Measurements from ENCODE around the gene PRKAR2A. TPM values are rescaled to one million over a fixed set of nuclear protein-coding genes. Genes with fewer than 3 reads are reported as not detected.

The PRKAR2A gene
- total RNA-seq, 3 donors from 2014 or later (not counting 1 experiment from before 2014, with no cell fraction given) = 40.5 to 43.5 (median 42.7) TPM

DNA sequence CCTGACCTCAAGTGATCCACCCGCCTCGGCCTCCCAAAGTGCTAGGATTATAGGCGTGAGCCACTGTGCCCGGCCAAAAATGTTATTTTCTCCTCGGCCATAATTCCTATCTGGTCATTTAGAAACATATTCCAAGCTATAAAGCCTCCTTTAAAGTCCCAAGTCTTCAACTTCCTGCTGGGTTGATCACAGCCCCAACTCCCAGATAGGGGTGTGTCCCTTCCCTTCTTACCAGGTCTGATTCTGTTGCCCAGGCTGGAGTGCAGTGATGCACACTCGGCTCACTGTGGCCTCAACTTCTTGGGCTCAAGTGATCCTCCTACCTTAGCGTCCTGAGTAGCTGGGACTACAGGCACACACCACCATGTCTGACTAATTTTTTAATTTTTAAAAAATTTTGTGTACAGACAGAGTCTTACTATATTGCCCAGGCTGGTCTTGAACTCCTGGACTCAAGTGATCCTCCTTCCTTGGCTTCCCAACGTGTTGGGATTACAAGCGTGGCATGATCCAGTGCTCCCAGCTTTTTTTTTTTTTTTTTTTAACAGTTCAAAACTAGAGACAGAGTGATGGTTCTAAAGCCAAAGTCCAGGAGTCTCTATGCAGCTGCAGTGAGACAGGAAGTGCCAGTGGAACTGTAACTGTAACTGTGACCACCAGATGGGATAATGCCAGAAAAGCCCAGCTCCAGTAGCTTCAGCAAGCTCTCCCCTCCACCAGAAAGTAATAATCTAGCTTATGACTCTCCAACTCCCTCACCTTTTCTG lies 8.2 kb upstream of the PRKAR2A start:
- DNase-seq = no peak
- H3K36me3 Mint-ChIP-seq = no peaks in the 10 kb centered on the region
- WGBS (ENCODE audit: insufficient coverage) = 96% methylated on average over 9 of the region's 9 CpGs
- Histone ChIP-seq H3K27ac (ENCODE audit: low read length) (no peak overlapping the region), H3K9me3 (ENCODE audit: control insufficient read depth, insufficient read depth, low read length) (no peaks in the 10 kb centered on the region), H3K4me1 (ENCODE audit: control insufficient read depth, insufficient read depth, low read length) (no peaks in the 10 kb centered on the region), H3K36me3 (ENCODE audit: control insufficient read depth, insufficient read depth, low read length) (peaks cover 31% of the 10 kb centered on the region), H3K4me3 (ENCODE audit: low read length) (no peak overlapping the region), H3K27me3 (ENCODE audit: control insufficient read depth, insufficient read depth, low read length) (no peaks in the 10 kb centered on the region)
- H3K4me3 Mint-ChIP-seq = no peak overlapping the region
- H3K27me3 Mint-ChIP-seq (ENCODE audit: low read depth in 2 of 2) = no peaks in the 10 kb centered on the region
- H3K9me3 Mint-ChIP-seq = no peaks in the 10 kb centered on the region
- no peak for ATAC-seq
- intact Hi-C loops (cut with micrococcal nuclease) = no loop called here
- H3K27ac Mint-ChIP-seq = peak overlapping the region; percentile 45 to 65
- H3K4me1 Mint-ChIP-seq = peaks cover 6 to 12% of the 10 kb centered on the region in 2 donors
- TF ChIP-seq, protein P1, sequence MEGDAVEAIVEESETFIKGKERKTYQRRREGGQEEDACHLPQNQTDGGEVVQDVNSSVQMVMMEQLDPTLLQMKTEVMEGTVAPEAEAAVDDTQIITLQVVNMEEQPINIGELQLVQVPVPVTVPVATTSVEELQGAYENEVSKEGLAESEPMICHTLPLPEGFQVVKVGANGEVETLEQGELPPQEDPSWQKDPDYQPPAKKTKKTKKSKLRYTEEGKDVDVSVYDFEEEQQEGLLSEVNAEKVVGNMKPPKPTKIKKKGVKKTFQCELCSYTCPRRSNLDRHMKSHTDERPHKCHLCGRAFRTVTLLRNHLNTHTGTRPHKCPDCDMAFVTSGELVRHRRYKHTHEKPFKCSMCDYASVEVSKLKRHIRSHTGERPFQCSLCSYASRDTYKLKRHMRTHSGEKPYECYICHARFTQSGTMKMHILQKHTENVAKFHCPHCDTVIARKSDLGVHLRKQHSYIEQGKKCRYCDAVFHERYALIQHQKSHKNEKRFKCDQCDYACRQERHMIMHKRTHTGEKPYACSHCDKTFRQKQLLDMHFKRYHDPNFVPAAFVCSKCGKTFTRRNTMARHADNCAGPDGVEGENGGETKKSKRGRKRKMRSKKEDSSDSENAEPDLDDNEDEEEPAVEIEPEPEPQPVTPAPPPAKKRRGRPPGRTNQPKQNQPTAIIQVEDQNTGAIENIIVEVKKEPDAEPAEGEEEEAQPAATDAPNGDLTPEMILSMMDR (IDR thresholded peaks at IDR 0.05) = no peak

DNA sequence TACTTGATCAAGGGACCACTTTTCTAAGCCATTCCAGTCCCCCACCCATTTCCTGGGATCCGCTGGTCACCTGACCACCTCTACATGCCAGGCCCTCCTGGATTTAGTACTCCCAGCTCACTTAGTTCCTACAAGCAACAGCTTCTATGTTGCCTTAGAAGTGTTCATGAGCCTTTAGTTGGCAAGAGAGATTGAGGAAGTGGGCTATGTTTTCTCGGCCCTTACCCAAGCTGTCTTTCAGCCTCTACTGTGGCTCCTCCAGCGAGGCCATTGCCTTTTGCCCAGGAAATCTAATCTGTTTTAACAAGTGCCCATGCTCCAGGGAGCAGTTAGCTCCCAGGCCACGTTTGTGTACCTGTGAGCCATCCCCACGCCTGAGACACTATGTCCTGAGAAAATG lies 4.5 kb upstream of the PRKAR2A start:
- 83% methylated on average over 5 of the region's 5 CpGs for WGBS (ENCODE audit: insufficient coverage)
- no peak overlapping the region for H3K27ac Mint-ChIP-seq
- Histone ChIP-seq H3K27me3 (ENCODE audit: control insufficient read depth, insufficient read depth, low read length) (no peaks in the 10 kb centered on the region), H3K27ac (ENCODE audit: low read length) (no peak overlapping the region), H3K4me3 (ENCODE audit: low read length) (no peak overlapping the region), H3K4me1 (ENCODE audit: control insufficient read depth, insufficient read depth, low read length) (peaks cover 11% of the 10 kb centered on the region), H3K36me3 (ENCODE audit: control insufficient read depth, insufficient read depth, low read length) (peaks cover 10% of the 10 kb centered on the region), H3K9me3 (ENCODE audit: control insufficient read depth, insufficient read depth, low read length) (no peaks in the 10 kb centered on the region)
- no peaks in the 10 kb centered on the region for H3K36me3 Mint-ChIP-seq
- H3K4me1 Mint-ChIP-seq = peaks cover 14 to 16% of the 10 kb centered on the region in 2 donors
- ATAC-seq (no peak), DNase-seq (no peak)
- no peak overlapping the region for H3K4me3 Mint-ChIP-seq
- H3K27me3 Mint-ChIP-seq (ENCODE audit: low read depth in 2 of 2) = no peaks in the 10 kb centered on the region
- no peaks in the 10 kb centered on the region for H3K9me3 Mint-ChIP-seq
- intact Hi-C loops (cut with micrococcal nuclease) = no loop called here
- TF ChIP-seq, protein P1 (IDR thresholded peaks at IDR 0.05) = no peak

DNA sequence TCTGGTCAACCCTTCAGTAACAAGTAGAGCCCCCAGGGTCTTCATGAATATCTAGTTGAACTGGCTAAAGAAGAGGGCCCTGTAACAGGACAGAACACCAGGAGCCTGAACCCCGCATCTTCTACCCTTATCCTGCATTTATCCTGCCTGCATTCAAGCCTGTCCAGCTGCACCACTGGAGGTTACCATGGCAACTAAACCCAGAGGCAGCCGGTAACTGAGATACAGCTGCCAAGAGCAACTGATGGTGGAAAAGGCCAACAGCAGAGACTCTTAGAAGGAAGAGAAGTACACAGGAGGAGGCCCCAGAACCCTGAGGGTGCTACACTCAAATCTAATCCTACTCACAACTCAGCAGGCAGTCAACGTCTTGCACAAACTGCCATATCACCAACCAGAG lies 3.7 kb upstream of the PRKAR2A start:
- Mint-ChIP-seq H3K9me3 (no peaks in the 10 kb centered on the region), H3K4me3 (no peak overlapping the region), H3K27me3 (ENCODE audit: low read depth in 2 of 2) (no peaks in the 10 kb centered on the region), H3K27ac (no peak overlapping the region), H3K36me3 (no peaks in the 10 kb centered on the region), H3K4me1 (peaks cover 16 to 19% of the 10 kb centered on the region in 2 donors)
- intact Hi-C loops (cut with micrococcal nuclease) = no loop called here
- Histone ChIP-seq H3K9me3 (ENCODE audit: control insufficient read depth, insufficient read depth, low read length) (no peaks in the 10 kb centered on the region), H3K36me3 (ENCODE audit: control insufficient read depth, insufficient read depth, low read length) (peaks cover 3% of the 10 kb centered on the region), H3K27ac (ENCODE audit: low read length) (no peak overlapping the region), H3K4me1 (ENCODE audit: control insufficient read depth, insufficient read depth, low read length) (peaks cover 17% of the 10 kb centered on the region), H3K4me3 (ENCODE audit: low read length) (no peak overlapping the region), H3K27me3 (ENCODE audit: control insufficient read depth, insufficient read depth, low read length) (no peaks in the 10 kb centered on the region)
- WGBS (ENCODE audit: insufficient coverage) = 100% methylated on average over 3 of the region's 3 CpGs
- no peak for DNase-seq
- no peak for ATAC-seq
- TF ChIP-seq, protein P1 (IDR thresholded peaks at IDR 0.05) = no peak

Data from natural killer cell (primary cell).